ENCODE results near the gene ZNF296.

DNA sequence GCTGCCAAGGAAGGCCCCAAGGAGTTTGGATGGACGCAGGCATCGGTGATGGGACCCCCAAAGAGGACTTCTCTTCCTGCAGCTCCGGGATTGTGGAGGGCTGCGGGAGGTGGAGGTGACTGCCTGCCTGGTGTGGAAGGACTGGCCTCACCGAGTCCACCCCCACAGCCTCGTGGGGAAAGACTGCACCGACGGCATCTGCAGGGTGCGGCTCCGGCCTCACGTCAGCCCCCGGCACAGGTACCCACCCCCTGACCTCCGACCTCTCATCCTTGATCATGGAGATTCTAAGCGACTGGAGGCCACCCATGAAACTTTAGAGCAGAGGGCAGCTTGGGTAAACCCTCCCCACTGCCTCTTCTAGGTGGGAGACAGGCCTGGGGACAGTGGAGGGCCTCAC lies 54.3 kb downstream of the ZNF296 start:
- TF ChIP-seq EZH2 (IDR thresholded peaks at IDR 0.05; ENCODE audit: insufficient read depth, low read length) (no peak), CTCF (IDR thresholded peaks at IDR 0.05; ENCODE audit: insufficient read depth, low read depth, low read length) (no peak)
